Islet of Langerhans (tissue), 1 donor: ENCODE data around the gene ABLIM3.

ENCODE experiments used
- FAIRE-seq: peaks from one replicate; lab custom pipeline; 2011; peaks lifted over from hg19 to GRCh38; lab: Jason Lieb, UNC

Gene ABLIM3

DNA sequence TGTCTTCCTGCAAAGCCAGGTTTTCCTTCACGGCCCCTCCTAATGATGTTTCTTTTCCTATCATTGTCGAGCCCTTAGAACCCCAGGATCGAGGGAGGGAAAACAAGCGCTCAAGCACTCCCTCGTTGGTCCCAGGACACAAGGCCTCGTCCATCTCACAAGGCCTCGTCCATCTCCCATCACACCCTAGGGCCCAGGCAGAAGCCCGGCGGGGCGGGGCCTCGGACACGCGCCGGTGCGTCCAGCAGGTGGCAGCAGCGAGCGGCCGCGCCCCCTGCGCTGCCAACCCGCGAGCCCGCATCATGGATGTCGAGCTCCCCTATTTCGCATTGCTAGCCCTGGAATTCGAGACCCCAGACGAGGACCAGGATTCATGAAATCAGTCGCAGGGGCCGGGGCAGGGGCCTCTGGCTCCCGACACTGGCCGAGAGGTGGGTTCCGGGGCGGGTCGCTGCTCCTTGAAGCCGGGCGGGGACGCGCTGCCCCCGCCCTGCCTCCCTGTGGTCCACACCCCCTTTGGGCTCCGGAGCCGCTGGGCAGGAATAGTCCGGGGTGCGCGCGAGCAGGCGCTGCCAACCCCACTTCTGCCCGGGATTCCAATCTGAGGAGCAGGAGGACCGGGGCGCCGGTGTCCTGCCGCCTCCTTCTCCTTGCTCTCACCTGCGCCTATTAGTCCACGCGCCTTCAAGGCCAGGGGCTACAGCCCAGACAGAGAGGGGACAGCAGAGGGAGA is at the start of gene ABLIM3:
Gene ABLIM3, plus strand, starts transcription at position 270 of the 733 bp plus-strand sequence. CDS start 603 bp downstream, outside the sequence.
- no peak for FAIRE-seq

DNA sequence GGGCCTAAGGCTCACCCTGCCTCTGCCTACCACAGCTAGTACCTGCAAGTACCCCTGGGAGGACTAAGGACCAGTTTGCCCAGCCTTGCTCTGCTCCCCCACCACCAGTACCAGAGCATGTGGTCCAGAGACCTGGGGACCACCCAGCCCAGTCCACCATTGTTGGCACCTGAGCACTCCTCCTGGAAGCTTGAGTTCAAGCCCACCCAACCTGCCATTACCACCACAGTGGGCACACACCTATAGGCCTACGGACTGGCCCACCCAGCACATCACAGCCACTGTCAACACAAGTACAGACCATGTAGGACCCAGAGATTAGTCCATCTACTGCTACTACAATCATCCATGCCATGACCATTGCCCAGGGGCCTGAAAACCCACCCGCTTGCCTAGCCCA is 47.7 kb upstream of the ABLIM3 start:
- no peak for FAIRE-seq

DNA sequence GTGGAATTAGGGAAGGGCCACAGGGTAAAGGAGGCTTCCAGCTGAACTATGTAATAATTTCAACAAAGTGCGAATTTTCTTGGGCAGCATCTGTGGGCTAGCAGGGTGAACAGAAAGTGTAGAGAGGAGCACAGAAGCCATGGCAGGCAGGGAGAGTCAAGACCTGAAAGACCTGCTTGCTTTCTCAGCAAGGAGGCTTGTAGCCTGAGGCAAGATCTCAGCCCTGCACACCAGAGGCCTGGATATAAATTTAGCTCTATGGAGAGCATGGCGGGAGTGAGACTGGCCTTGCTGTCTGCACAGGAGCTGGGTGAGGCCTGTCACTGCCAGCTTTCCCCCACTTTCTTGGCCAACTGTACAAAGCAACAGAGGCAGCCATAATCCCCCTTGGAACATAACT is 46.3 kb upstream of the ABLIM3 start:
- FAIRE-seq, result no peak

DNA sequence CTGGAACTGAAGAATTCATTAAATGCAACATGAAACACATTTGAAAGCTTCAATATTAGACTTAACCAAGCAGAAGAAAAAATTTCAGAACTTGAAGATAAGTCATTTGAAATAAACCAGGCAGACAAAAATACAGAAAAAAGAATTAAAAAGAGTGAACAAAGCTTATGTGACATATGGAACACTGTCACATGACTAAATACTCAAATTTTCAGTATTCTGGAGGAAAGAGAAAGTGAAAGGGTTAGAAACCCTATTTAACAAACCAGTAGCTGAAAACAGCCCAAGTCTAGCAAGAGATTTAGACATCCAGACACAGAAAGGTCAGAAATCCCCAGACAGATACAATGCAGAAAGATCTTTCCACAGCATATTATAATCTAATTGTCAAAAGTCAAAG is 41.4 kb upstream of the ABLIM3 start:
- FAIRE-seq, result no peak

DNA sequence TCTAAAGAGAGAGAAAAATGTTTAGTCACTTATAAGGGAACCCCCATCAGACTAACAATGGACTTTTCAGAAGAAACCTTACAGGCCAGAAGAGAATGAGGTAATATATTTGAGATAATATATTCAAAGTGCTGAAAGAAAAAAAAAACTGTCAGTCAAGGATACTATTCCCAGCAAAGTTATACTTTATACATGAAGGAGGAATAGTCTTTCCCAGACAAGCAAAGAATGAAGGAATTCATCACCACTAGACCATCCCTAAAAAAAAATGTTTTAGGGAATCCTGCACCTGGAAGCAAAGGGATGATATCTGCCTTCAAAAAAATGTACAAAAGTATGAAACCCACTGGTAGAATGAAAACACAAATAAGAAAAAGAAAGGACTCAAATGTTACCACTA is 41.0 kb upstream of the ABLIM3 start:
- FAIRE-seq, result no peak

DNA sequence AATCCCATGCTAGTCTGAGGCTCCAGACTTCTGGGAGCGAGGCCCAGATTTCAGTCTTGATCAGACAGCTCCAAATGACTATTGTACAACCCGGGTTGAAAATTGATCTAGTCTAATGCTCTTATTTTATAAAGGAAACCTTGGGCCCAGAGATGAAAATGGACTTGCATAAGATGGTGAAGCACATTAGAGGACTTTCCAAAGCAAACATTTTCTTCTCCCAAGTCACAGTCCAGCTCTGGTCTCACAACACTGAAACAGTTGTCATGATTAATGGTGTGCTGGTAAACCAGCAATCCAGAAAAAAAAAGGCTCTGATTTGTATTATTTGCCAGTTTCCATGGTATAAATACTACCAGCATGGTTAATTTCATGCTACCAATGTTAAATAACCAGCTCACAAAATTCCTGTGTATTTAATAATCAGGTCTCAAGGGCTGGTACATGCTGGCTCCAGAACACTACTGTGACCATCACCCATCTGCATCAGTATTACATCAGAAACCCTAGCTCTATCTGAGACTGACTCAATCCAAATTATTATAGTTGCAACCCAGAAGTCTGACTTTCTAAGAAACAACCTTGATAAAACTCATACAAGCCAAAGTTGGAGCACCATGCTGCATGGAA is 32.5 kb upstream of the ABLIM3 start:
- FAIRE-seq, result no peak

DNA sequence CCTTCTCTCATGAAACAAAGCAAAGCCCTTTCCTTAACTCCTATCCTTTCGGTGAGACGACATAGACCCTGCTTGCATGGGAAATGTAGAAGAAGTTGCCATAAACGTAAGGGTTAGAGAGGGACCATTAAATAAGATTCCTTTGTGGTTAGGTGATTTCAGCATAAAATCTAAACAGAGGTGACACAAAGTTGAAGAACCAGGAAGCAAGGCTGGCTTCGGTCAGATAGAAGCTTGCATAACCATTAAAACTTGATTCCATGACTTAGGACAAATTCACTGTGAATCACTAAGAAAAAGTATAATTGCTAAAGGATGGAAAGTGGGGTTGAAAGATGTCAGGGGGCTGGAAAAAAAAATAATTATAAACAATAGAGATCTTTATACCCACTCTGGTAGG is 30.9 kb upstream of the ABLIM3 start:
- no peak for FAIRE-seq

DNA sequence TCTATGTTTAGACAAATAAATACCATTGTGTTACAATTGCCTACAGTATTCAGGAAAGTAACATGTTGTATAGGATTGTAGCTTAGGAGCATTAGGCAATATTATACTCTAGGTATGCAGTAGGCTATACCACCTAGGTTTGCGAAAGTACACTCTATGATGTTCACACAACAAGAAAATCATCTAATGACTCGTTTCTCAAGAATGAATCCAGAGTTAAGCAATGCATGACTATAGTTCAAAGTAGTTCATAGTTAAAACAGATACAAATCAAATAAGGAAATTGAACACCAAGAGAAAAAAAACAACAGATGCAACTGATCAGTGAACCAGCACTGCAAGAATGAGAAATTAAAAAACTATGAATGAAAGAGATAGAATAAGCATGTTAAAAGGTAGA is 27.6 kb upstream of the ABLIM3 start:
- FAIRE-seq, result no peak

DNA sequence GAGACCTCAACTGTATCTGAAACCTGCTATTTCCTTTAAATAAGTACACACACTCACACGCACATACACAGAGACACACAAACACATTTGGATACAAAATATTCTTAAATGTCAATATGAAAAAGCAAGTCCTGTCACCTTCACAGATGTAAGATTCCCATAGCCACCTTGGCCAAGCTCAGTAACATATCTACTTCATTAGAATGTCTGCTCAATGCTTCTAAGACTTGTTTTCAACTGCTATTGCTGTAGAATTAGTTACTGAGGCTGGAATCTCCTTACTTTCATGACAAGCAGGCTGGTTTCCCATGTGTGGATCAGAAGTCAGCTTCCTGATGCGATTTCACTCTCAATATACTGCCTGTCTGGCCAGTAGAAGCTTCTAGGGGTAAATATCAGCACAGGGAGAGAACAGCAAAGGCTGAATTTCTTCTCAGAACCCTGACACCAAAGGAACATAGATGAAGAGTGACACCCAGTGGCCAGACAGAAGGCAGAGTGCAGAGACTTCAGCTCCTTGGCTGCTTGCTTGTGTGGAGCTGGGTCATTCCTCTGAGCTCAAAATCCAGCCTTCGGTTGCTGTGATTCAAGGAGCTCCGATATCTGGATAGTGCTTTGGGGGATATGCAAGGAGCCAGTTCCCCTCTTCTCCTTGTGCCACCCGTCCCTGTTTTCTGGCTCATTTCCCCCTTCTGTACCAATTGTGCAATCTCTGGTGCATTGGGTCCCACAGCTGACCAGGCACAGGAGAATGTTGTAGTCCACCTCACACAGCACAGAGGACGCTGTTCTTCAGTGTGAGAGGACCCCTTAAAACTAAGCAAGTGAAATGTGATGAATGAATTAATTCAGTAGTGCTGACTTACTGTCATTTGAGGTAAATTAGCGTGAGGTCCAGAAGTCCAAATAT is 26.6 kb upstream of the ABLIM3 start:
- FAIRE-seq, result peak; percentile 81

DNA sequence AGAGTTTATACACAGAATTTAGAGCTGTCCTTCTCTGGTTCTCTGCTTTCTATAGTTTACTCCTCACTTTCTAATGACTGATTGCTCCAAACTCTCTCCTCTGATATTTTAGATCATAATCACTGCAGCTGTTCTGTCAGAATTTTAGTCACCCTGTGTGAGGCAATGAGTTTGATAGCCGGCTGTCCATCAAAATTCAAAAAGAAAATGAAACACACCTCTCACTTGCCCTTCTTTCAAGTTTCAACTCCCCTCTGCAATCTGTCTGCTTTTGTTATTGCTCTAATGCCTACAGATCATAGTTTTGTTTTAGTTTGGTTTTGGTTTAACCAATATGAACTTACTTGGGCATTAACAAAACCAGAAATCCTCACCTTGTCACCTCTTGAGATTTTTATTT is 23.3 kb upstream of the ABLIM3 start:
- no peak for FAIRE-seq

DNA sequence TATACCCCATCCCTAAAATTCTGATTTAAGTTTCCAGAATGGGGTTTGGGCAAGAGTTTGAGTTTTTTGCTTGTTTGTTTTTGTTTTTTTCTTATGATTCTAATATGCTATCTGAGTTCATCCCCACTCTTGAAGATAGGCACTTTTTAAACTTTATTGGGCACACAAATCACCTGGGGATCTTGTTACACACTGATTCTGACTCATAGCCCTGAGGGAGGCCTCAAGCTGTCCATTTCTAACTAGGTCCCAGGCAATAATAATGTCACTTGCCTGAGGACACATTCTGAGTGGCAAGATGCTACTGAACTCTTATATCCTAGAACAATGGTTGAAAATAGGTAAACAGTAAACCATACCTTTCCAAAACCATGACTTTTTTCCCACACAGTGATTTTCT is 22.8 kb upstream of the ABLIM3 start:
- no peak for FAIRE-seq

DNA sequence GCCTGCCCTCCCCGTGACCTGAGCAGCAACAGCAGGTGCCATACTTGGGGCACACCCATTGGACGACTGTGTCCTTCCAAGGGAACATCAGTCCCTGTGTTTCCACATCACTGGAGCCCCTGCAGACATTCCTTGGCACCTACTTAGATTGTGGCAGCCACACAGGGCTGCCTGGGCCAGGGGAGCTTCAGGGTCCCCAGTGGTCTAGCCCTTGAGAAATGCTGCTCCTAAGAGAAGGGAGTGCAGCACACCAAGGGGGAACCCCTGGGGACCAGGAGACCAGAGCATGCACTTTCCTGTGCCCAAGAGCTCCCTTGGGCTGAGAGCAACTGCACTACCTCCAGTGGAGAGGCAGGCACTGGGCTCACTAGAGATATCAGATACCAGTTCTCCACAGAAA is 20.1 kb upstream of the ABLIM3 start:
- no peak for FAIRE-seq

DNA sequence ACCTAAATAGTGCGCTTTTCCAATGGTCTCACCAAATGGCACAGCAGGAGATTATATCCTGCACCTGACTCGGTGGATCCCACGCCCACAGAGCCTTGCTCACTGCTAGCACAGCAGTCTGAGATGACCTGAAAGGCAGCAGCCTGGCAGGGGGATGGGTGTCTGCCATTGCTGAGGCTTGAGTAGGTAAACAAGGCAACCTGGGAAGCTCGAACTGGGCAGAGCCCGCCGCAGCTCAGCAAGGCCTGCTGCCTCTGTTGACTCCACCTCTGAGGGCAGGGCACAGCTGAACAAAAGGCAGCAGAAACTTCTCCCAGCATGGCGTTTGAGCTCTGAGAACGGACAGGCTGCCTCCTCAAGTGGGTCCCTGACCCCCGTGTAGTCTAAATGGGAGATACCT is 18.1 kb upstream of the ABLIM3 start:
- no peak for FAIRE-seq

DNA sequence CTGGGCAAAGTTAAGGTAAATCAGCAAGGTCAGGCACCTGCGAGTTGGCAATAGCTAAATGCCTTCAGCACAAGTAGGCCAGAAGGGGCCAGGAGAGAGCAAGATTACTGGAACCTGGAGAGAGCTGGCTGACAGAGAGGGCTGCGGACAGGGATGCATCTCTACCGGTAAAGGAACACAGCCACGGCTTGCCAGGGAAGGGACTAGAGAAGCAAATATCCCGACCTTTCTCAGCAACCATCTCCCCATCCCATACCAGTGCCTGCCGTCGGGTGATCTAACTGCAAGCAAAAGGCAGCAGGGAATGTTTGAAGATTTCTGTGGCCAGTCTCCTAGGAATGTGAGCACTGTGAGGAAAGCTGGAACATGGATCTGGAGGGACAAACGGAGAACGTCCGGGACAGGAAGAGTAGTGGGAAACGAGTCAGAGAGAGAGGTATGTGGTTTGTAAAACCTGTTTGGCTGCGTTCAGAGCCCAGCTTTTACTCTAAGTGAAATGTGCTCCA is 15.9 kb upstream of the ABLIM3 start:
- no peak for FAIRE-seq

DNA sequence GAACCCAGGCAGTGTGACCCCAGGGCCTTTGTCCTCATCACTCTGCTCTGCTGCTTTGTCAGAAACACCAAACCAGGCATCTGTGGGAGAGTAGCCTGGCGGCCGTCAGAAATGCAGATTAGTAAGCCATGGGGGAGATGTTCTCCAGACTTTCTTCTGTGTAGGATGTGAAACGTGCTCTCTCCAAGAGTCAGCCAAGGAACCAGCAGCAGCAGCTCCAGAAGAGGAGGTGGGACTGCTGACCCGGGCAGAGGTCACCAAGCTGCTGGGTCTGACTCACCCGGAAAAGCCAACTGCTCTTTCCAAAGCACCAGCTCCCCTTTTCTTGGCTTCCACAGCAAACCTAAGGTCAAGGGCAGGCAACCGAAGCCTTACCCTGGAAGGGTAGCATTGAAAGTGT is 14.4 kb upstream of the ABLIM3 start:
- no peak for FAIRE-seq

DNA sequence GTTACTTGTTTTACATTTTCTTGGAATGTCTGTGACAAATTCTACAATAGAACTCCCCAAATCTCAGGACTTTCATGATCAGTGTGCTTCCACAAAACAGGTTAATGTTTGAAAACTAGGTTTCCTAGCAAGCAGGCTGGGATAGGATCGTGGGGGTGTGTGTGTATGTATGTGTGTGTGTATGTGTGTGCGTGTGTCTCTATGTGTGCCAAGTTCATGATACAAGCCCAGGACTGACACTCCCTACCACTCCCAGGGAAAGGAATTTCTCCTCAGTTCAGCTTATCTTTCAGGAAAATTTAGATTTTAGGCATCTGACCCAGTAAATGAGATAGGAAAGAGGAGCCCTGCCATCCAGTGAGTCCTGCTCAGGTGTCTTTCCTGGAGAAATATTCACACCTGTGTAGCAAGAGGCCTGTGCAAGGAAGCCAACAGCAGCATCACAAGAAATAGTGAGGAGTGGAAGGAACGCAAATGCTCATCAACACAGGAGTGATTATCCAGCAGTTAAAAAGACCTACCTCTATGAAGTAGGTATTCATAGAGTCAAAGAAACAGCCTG is 13.8 kb upstream of the ABLIM3 start:
- no peak for FAIRE-seq

DNA sequence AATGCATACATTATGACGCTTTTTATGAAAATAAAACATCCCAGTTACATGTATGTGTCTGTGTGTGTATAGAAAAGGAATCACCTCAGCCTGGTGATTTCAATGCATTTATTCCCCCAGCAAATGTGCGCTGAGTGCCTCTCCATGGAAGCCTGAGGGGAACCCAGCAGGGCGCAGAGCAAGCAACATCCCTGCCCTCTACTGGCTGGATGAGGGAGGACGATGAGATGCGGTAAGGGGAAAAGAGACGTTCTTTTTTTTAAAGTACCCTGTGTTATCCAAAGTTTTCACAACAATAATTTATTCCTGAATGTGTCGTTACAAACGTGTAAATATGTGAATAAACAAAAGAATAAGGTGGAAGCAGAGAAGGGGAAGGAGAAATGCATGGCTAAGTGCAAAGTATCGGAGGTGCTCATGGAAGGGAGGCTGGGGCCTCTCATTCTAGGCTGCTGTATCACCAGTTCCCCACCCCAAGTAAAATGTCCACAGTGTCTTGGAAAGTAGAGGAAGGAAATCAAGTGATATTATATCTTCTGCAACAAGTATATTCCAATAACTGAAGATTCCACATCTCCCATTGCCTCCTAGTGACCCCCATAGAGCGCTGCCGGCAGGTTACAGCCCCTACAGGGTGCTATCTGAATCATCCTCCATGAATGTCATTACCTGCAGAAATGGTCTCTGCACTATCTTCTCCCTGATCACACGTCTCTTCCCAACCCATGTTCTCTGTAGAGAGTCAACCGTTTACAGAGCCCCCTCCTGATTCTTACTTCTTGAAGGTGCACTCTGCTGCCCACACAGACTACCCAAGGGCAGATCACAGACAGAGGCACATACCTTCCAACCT is 13.0 kb upstream of the ABLIM3 start:
- FAIRE-seq, result no peak

DNA sequence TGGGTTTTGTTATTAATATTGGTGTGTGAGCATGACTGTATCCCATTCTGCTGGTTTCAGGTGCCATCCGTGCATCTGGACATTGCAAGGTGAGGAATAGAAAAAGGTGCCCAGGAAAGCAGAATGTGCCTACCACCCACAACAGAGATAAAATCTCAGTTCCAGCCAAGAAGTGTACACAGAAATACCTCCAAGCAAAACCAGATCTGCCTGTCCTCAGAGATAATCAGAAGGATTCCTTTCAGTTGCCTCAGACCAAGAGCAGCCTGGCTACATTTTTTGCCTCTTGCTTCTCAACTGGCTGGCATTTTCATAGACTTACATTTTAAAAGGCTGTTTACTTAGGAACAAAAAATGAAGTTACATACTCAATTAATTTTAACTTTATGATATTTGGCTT is 12.1 kb upstream of the ABLIM3 start:
- no peak for FAIRE-seq

DNA sequence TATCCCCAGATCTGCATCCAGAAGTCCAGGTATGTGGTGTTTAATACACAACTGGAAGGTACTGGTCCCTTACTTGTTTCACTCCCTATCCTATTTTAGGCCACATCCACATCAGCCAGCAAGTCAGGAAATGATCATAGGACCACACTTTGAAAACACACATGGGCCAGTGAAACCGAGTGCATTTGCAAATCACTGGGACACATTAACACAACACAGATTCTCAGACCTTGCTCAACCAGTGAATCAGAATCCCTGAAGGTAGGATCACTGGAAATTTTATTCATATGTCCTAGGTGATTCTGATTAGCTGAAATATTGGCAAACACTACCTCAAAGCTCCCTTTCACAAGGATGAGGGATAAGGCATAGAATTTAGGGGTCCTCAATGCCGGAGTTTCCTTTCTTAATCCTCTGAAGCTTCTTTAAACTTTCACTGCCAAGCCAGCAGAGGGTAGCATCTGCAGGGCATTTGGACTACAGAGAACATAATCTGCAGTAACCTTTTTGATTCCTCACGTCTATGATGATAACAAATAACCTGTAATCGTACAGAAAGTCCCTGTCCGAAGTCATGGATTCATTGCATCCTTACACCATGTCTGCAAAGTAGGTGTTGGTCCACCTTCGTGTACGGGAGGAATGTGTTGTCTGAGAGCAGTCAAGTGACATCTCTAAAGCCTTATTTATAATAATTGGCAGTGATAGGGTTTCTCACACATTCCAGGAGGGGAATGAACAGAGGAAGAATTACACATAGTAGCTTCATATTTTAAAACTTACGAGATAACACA is 11.0 kb upstream of the ABLIM3 start:
- no peak for FAIRE-seq

DNA sequence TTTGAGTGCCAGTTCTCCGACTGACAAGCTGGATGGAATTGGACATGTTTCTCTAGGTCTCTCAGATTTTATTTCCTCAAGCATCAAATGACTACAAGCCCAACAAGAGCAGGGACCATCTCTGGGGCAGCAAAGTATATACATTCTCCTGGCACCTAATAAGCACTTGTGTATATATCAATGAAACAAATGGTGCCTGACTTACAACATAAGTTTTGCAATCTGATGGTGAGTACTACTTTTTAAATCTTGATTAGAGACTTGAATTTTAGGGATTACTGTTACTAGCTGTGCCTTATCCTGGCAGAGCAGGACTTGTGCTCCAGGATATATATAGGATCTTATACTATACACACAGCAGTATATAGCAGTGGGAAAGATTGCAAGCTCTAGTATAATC is 8.8 kb upstream of the ABLIM3 start:
- FAIRE-seq, result no peak
